Keratinocyte (primary cell): ENCODE measurements around the gene TENM4. TPM values are rescaled to one million over a fixed set of nuclear protein-coding genes. Genes with fewer than 3 reads are reported as not detected.

Source experiments
- DNase-seq: peaks from one replicate; pipeline ENCODE4 v3.0.0-alpha.2; 2011; ENCODE audit warnings: low read depth, missing footprints, low spot score
- FAIRE-seq: peaks from 2 replicates; lab custom pipeline; 2011; peaks lifted over from hg19 to GRCh38; lab: Jason Lieb, UNC
- H2AFZ ChIP-seq: 2 replicates; pipeline ENCODE4 v1.6.0; 2012; ENCODE audit warnings: low read length, control low read depth, inconsistent platforms; ENCODE audit not compliant: control insufficient read depth
- H3K27ac ChIP-seq: 2 replicates; pipeline ENCODE4 v1.5.1; 2011; ENCODE audit warnings: low read length; ENCODE audit not compliant: control insufficient read depth, insufficient read depth
- H3K27me3 ChIP-seq: 3 replicates; pipeline ENCODE4 v1.6.0; 2011; ENCODE audit warnings: low read length; ENCODE audit not compliant: control insufficient read depth, insufficient read depth; ENCODE audit errors: extremely low read depth
- H3K36me3 ChIP-seq, 2 experiments: 2 replicates in 1 of 2; 3 replicates in 1 of 2; pipeline ENCODE4 v1.5.1; 2011; ENCODE audit warnings: low read length in 2 of 2, mild to moderate bottlenecking in 1 of 2; ENCODE audit not compliant: control insufficient read depth in 2 of 2, insufficient read depth in 2 of 2; ENCODE audit errors: extremely low read depth in 1 of 2
- H3K4me1 ChIP-seq: 3 replicates; pipeline ENCODE4 v1.5.1; 2011; ENCODE audit warnings: low read length; ENCODE audit not compliant: control insufficient read depth, insufficient read depth; ENCODE audit errors: extremely low read depth
- H3K4me2 ChIP-seq: 3 replicates; pipeline ENCODE4 v1.6.0; 2011; ENCODE audit warnings: low read depth, low read length; ENCODE audit not compliant: control insufficient read depth, insufficient read depth; ENCODE audit errors: extremely low read depth
- H3K4me3 ChIP-seq, 3 experiments: fragments of 200-600 bp in 1 of 3; sonication (generic) in 1 of 3; 2 replicates in 2 of 3; 3 replicates in 1 of 3; pipeline ENCODE4 v1.5.1; 2011 to 2016; ENCODE audit warnings: low read length in 3 of 3, mild to moderate bottlenecking in 3 of 3, control low read depth in 2 of 3, inconsistent platforms in 1 of 3, low read depth in 1 of 3, mixed read lengths in 1 of 3, mixed run types in 1 of 3, moderate library complexity in 1 of 3; ENCODE audit not compliant: control insufficient read depth in 2 of 3, insufficient read depth in 2 of 3; ENCODE audit errors: extremely low read depth in 1 of 3
- H3K79me2 ChIP-seq: 2 replicates; pipeline ENCODE4 v1.6.0; 2012; ENCODE audit warnings: low read length; ENCODE audit not compliant: control insufficient read depth, insufficient read depth
- H3K9ac ChIP-seq: 3 replicates; pipeline ENCODE4 v1.6.0; 2011; ENCODE audit warnings: low read length; ENCODE audit not compliant: control insufficient read depth, insufficient read depth; ENCODE audit errors: extremely low read depth
- H3K9me1 ChIP-seq: 3 replicates; pipeline ENCODE4 v1.6.0; 2011; ENCODE audit warnings: low read length; ENCODE audit not compliant: control insufficient read depth, insufficient read depth; ENCODE audit errors: extremely low read depth
- H3K9me3 ChIP-seq: 2 replicates; pipeline ENCODE4 v1.5.1; 2012; ENCODE audit warnings: low read depth, low read length; ENCODE audit not compliant: control insufficient read depth
- H4K20me1 ChIP-seq: 3 replicates; pipeline ENCODE4 v1.6.0; 2011; ENCODE audit warnings: low read length; ENCODE audit not compliant: control insufficient read depth, insufficient read depth; ENCODE audit errors: extremely low read depth
- EZH2 ChIP-seq: IDR thresholded peaks from one replicate; pipeline ENCODE4 v1.6.1; 2012; ENCODE audit warnings: inconsistent platforms, mild to moderate bottlenecking, low read length, moderate library complexity
- dilution Hi-C: fragments of 300-500 bp; cut with MboI; formaldehyde crosslinking; loops from one replicate; pipeline ENCODE4 v1.7.0; 2020; ENCODE audit warnings: low sequenced_read_pairs; ENCODE audit not compliant: extremely low pct_ligation_motif_present
- polyA plus RNA-seq, 5 experiments: library from polyadenylated mRNA; depleted of rRNA in 3 of 5; stranded (reverse) in 3 of 5; stranded (forward) in 1 of 5; unstranded in 1 of 5; fragments of >200 nt; gene quantifications; 1 replicate in 1 of 5; 2 replicates in 3 of 5; 3 replicates in 1 of 5; pipeline versions ENCODE4 v1.2.1 to v1.2.3, GENCODE V29; 2011 to 2012; ENCODE audit warnings: missing spikeins in 2 of 5, low read depth in 1 of 5, low replicate concordance in 1 of 5
- TF ChIP-seq, protein P1 (sequence below), 3 experiments: IDR thresholded peaks in 1 of 3; conservative IDR thresholded peaks in 1 of 3; optimal IDR thresholded peaks in 1 of 3; 2 replicates in 2 of 3; 3 replicates in 1 of 3; pipeline versions ENCODE3 to v1.5.1; 2011; ENCODE audit warnings: low read length in 3 of 3, mild to moderate bottlenecking in 3 of 3, moderate library complexity in 2 of 3, control low read depth in 1 of 3, inconsistent platforms in 1 of 3; ENCODE audit not compliant: insufficient read depth in 2 of 3; ENCODE audit errors: extremely low read depth in 1 of 3

Gene TENM4
- polyA plus RNA-seq, 1 donor (not counting 4 experiments of a cell fraction or from before 2014, with no cell fraction given), result 3.5 TPM

DNA sequence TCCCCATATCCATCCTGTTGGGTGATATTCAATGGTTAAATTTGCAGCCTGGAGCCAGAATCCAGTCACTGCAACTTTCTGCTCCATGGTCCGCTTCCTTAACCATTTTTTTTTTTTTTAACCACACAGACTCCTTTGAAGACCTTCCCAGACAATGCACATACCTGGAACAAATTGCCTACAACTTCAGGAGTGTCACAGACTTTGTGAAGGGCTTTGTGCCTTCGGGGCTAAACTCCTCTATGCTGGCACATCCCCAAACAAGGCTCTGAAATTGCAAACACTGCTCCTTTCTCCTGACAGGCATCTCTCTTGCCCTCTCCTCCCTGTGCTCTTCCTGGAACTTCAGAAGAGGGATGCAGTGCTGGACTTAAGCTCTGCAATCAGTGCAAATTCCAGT, 40.6 kb downstream of the TENM4 start:
- no peak overlapping the region for H3K4me3 ChIP-seq
- H3K4me2 ChIP-seq, result no peak overlapping the region
- FAIRE-seq, result no peak
- peaks cover 33% of the 10 kb centered on the region for H3K79me2 ChIP-seq
- H3K9ac ChIP-seq, result no peak overlapping the region
- dilution Hi-C loops, result no loop called here
- no peaks in the 10 kb centered on the region for H3K27me3 ChIP-seq
- peaks cover 12% of the 10 kb centered on the region for H3K4me1 ChIP-seq
- no peak overlapping the region for H2AFZ ChIP-seq
- H3K27ac ChIP-seq, result no peak overlapping the region
- DNase-seq, result no peak
- H3K9me3 ChIP-seq, result no peaks in the 10 kb centered on the region
- TF ChIP-seq, protein P1, sequence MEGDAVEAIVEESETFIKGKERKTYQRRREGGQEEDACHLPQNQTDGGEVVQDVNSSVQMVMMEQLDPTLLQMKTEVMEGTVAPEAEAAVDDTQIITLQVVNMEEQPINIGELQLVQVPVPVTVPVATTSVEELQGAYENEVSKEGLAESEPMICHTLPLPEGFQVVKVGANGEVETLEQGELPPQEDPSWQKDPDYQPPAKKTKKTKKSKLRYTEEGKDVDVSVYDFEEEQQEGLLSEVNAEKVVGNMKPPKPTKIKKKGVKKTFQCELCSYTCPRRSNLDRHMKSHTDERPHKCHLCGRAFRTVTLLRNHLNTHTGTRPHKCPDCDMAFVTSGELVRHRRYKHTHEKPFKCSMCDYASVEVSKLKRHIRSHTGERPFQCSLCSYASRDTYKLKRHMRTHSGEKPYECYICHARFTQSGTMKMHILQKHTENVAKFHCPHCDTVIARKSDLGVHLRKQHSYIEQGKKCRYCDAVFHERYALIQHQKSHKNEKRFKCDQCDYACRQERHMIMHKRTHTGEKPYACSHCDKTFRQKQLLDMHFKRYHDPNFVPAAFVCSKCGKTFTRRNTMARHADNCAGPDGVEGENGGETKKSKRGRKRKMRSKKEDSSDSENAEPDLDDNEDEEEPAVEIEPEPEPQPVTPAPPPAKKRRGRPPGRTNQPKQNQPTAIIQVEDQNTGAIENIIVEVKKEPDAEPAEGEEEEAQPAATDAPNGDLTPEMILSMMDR (optimal IDR thresholded peaks at IDR 0.05 in 1 of 3, IDR thresholded peaks at IDR 0.05 in 1 of 3, conservative IDR thresholded peaks at IDR 0.05 in 1 of 3; ENCODE audit: extremely low read depth in 1 of 3, insufficient read depth in 2 of 3, low read length in 3 of 3), result no peak
- no peak for TF ChIP-seq EZH2
- H4K20me1 ChIP-seq, result peaks cover 4% of the 10 kb centered on the region
- no peaks in the 10 kb centered on the region for H3K9me1 ChIP-seq
- H3K36me3 ChIP-seq, result peaks cover 3 to 4% of the 10 kb centered on the region in 2 experiments

DNA sequence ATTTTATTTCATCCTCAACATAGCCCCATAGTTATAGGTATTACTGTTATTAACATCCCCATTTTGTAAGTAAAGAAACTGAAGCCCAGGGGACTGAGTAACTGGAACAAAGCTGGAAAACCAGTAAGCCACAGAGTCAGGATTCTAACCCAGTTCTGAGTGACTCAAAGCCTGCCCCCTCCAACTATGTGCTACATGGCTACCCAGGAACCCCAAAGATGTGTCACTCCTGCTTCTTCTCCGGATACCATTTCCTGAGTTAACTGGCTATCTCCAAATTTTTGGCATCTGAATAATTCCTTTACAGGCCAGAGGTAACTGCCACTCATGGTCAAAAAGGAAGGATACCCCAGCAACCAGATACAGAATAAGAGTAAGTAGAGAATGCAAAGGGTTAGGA, 43.6 kb downstream of the TENM4 start:
- Histone ChIP-seq H3K9ac (no peak overlapping the region), H3K27me3 (no peaks in the 10 kb centered on the region), H3K27ac (no peak overlapping the region), H3K9me1 (no peaks in the 10 kb centered on the region), H3K4me3 (no peak overlapping the region), H3K4me2 (no peak overlapping the region), H2AFZ (no peak overlapping the region), H3K4me1 (peaks cover 12% of the 10 kb centered on the region), H3K79me2 (peaks cover 16% of the 10 kb centered on the region), H3K36me3 (peaks cover 3 to 4% of the 10 kb centered on the region in 2 experiments), H4K20me1 (peaks cover 4% of the 10 kb centered on the region), H3K9me3 (no peaks in the 10 kb centered on the region)
- TF ChIP-seq, protein P1 (optimal IDR thresholded peaks at IDR 0.05 in 1 of 3, IDR thresholded peaks at IDR 0.05 in 1 of 3, conservative IDR thresholded peaks at IDR 0.05 in 1 of 3; ENCODE audit: extremely low read depth in 1 of 3, insufficient read depth in 2 of 3, low read length in 3 of 3), result no peak
- DNase-seq (no peak), FAIRE-seq (peak; percentile 5)
- dilution Hi-C loops, result no loop called here
